GM12891 (cell line): Measurements from ENCODE around the gene PANX2.
"Not testable (repeated sequence)": the region's sequence is repeated elsewhere in the genome, so short reads cannot be mapped to it uniquely, and the experiment has no call there.

Experiments used
- POLR2A ChIP-seq: IDR thresholded peaks from 2 replicates; pipeline ENCODE4 v1.6.1; 2011; ENCODE audit warnings: low read depth, low read length, control low read depth
- TAF1 ChIP-seq: IDR thresholded peaks from 2 replicates; pipeline ENCODE4 v1.6.1; 2011; ENCODE audit warnings: low read depth, low read length, control low read depth

DNA sequence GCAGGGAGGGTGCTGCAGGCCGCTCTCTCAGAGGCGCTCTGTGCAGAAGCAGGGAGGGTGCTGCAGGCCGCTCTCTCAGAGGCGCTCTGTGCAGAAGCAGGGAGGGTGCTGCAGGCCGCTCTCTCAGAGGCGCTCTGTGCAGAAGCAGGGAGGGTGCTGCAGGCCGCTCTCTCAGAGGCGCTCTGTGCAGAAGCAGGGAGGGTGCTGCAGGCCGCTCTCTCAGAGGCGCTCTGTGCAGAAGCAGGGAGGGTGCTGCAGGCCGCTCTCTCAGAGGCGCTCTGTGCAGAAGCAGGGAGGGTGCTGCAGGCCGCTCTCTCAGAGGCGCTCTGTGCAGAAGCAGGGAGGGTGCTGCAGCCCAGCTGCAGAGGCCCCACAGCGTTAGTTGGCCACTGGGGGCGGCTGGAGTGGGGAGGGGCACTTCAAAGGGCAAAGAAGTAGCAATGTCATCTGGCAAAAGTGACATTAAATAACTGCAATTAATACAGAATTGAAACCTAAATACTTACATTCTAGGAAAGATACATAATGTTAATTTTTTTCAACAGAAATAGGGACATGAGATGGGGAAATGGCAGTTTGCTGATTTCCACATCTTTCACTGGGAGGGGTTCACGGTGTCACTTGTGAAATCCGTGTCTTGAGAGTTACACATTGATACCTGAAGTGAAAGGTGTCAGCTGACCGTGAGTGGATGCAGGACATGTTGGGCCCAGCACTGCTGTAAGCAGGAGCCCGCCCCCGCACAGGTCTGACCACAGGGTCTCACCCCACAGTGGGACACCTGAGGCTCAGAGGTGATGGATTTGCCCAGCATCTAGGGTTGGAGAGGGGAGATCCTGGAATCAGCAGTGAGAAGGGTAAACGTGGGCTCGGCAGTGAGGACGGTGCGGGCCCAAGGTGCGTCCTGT is 23.0 kb upstream of the PANX2 start:
- TF ChIP-seq POLR2A, TAF1: not testable (repeated sequence)
